ENCODE data around the gene RNF151. TPM values are rescaled to one million over a fixed set of nuclear protein-coding genes. Genes with fewer than 3 reads are reported as not detected.

The RNF151 gene
- total and polyA plus RNA-seq, 2 of the 13 experiments (the other 11 are each of a cell fraction or from before 2014, with no cell fraction given): not detected

DNA sequence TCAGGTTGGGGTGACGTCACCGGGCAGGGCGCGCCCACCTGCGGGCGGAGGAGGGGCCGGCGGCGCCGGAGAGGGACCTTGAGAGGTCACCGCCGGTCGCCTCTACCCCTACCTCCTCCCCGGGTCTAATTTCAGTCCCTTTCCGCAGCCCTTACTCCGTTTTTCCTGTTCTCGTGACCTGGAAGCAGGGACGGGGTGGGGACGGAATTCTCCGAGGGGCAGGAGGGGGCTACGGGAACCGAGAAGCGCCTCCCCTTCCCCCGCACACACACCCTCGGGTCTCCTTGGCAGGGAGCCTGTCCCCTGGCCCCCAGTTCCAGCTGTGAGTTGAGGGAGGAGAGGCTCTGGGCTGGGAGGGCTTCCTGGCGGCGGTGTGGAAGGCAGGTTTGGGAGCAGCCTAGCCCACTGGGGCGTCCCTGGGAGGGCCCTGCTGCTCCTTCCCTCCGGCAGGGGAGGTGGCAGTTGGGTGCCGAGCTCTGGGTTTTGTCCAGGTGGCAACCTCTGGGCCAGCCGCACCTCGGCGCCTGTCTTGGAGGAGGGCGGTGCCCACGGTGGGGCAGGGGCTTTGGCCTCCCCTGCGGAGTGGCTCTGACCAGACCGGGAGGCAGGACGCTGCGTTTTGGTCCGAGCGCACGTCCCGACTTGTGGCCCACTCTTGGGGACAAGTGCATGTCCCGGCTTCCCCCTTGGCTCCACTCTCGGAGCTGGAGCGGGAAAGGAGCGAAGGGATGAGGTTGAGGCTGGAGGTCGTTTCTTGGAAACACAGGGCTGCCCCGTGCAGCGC is 23.9 kb downstream of the RNF151 start (continued):
- TF ChIP-seq GMEB1 (CRISPR knock-in tag; IDR thresholded peaks at IDR 0.05; ENCODE audit: borderline replicate concordance) (no peak), TOE1 (CRISPR knock-in tag; IDR thresholded peaks at IDR 0.05) (no peak), CCDC6 (CRISPR knock-in tag; IDR thresholded peaks at IDR 0.05) (no peak), MBNL3 (CRISPR knock-in tag; conservative IDR thresholded peaks at IDR 0.05) (no peak), MATR3 (CRISPR knock-in tag; IDR thresholded peaks at IDR 0.05) (no peak), ZNF207 (IDR thresholded peaks at IDR 0.05; ENCODE audit: borderline replicate concordance) (no peak), ZNF224 (CRISPR knock-in tag; IDR thresholded peaks at IDR 0.05) (no peak), PATZ1 (CRISPR knock-in tag; IDR thresholded peaks at IDR 0.05) (no peak; the same call in 1 of the 2 replicates), SKI (IDR thresholded peaks at IDR 0.05; ENCODE audit: partially characterized antibody) (no peak), ZNF225 (CRISPR knock-in tag; IDR thresholded peaks at IDR 0.05) (no peak), CAMTA2 (CRISPR knock-in tag; IDR thresholded peaks at IDR 0.05; ENCODE audit: borderline replicate concordance) (no peak), ZBTB7B (CRISPR knock-in tag; IDR thresholded peaks at IDR 0.05) (peak; percentile 18; the same call in 1 of the 2 replicates), ZNF234 (CRISPR knock-in tag; conservative IDR thresholded peaks at IDR 0.05) (no peak), AFF4 (CRISPR knock-in tag; IDR thresholded peaks at IDR 0.05) (no peak), SNAI1 (CRISPR knock-in tag; IDR thresholded peaks at IDR 0.05; ENCODE audit: borderline replicate concordance) (no peak), JUND (CRISPR knock-in tag; IDR thresholded peaks at IDR 0.05) (no peak), KMT2A (CRISPR knock-in tag; IDR thresholded peaks at IDR 0.05) (no peak), KAT8 (CRISPR knock-in tag; IDR thresholded peaks at IDR 0.05) (no peak)
- TF ChIP-seq, protein P1, sequence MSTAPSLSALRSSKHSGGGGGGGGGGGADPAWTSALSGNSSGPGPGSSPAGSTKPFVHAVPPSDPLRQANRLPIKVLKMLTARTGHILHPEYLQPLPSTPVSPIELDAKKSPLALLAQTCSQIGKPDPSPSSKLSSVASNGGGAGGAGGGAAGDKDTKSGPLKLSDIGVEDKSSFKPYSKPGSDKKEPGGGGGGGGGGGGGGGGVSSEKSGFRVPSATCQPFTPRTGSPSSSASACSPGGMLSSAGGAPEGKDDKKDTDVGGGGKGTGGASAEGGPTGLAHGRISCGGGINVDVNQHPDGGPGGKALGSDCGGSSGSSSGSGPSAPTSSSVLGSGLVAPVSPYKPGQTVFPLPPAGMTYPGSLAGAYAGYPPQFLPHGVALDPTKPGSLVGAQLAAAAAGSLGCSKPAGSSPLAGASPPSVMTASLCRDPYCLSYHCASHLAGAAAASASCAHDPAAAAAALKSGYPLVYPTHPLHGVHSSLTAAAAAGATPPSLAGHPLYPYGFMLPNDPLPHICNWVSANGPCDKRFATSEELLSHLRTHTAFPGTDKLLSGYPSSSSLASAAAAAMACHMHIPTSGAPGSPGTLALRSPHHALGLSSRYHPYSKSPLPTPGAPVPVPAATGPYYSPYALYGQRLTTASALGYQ (CRISPR knock-in tag; IDR thresholded peaks at IDR 0.05): no peak

All from HepG2 (cell line).